HEK293 (cell line): ENCODE measurements around the gene UAP1.

Source experiments
- CTCF ChIP-seq: fragments of 450-650 bp; formaldehyde crosslinking; IDR thresholded peaks from 2 replicates; pipeline ENCODE4 v1.5.1; 2016; ENCODE audit warnings: missing biosample characterization, missing genetic modification characterization
- REPIN1 ChIP-seq: fragments of 450-650 bp; formaldehyde crosslinking; IDR thresholded peaks from 2 replicates; pipeline ENCODE4 v1.5.1; 2017; ENCODE audit warnings: missing biosample characterization, missing genetic modification characterization, low read depth
- SALL2 ChIP-seq: fragments of 450-650 bp; formaldehyde crosslinking; IDR thresholded peaks from 2 replicates; pipeline ENCODE4 v1.5.0; 2017; ENCODE audit warnings: missing biosample characterization, mild to moderate bottlenecking, missing genetic modification characterization, borderline replicate concordance
- TCF7L2 ChIP-seq: IDR thresholded peaks from 2 replicates; pipeline ENCODE4 v1.6.1; 2011; ENCODE audit warnings: low read depth, mild to moderate bottlenecking, inconsistent platforms, low read length, moderate library complexity, borderline replicate concordance
- ZBTB7A ChIP-seq: fragments of 450-650 bp; formaldehyde crosslinking; IDR thresholded peaks from 2 replicates; pipeline ENCODE4 v1.5.1; 2016; ENCODE audit warnings: low read depth, missing biosample characterization, missing genetic modification characterization
- ZNF138 ChIP-seq: fragments of 450-650 bp; formaldehyde crosslinking; IDR thresholded peaks from 2 replicates; pipeline ENCODE4 v1.5.1; 2016; ENCODE audit warnings: missing biosample characterization, missing genetic modification characterization, borderline replicate concordance
- ZNF23 ChIP-seq: fragments of 450-650 bp; formaldehyde crosslinking; IDR thresholded peaks from 2 replicates; pipeline ENCODE4 v1.5.1; 2016; ENCODE audit warnings: missing biosample characterization, missing genetic modification characterization, borderline replicate concordance
- ZNF280D ChIP-seq: fragments of 450-650 bp; formaldehyde crosslinking; IDR thresholded peaks from 2 replicates; pipeline ENCODE4 v1.5.1; 2016; ENCODE audit warnings: missing biosample characterization, missing genetic modification characterization
- ZNF423 ChIP-seq: fragments of 450-650 bp; formaldehyde crosslinking; IDR thresholded peaks from 2 replicates; pipeline ENCODE4 v1.5.1; 2016; ENCODE audit warnings: missing biosample characterization, missing genetic modification characterization
- ZNF585B ChIP-seq: fragments of 450-650 bp; formaldehyde crosslinking; IDR thresholded peaks from 2 replicates; pipeline ENCODE4 v1.5.1; 2016; ENCODE audit warnings: missing biosample characterization, missing genetic modification characterization
- ZNF701 ChIP-seq: fragments of 450-650 bp; formaldehyde crosslinking; IDR thresholded peaks from 2 replicates; pipeline ENCODE4 v1.5.1; 2016; ENCODE audit warnings: missing biosample characterization, missing genetic modification characterization
- ZSCAN16 ChIP-seq: fragments of 450-650 bp; formaldehyde crosslinking; IDR thresholded peaks from 2 replicates; pipeline ENCODE4 v1.5.1; 2016; ENCODE audit warnings: missing biosample characterization, missing genetic modification characterization

- TF ChIP-seq ZNF138 (tag by site-specific recombination): no peak
- TF ChIP-seq ZBTB7A (tag by site-specific recombination): no peak
- no peak for TF ChIP-seq ZNF701 (tag by site-specific recombination)
- TF ChIP-seq ZNF585B: no peak
- TF ChIP-seq CTCF: 0 out of 2 replicates have a peak, but pooled peaks have one; percentile 30
- no peak for TF ChIP-seq TCF7L2
- no peak for TF ChIP-seq REPIN1
- TF ChIP-seq SALL2 (tag by site-specific recombination): no peak
- TF ChIP-seq ZNF423 (tag by site-specific recombination): no peak
- TF ChIP-seq ZNF280D (tag by site-specific recombination): no peak
- no peak for TF ChIP-seq ZSCAN16
- no peak for TF ChIP-seq ZNF23 (tag by site-specific recombination)
Measured at GRCh38 chr1:162633081-162633762, 71.7 kb downstream of the UAP1 start.
